Fibroblast of pulmonary artery (primary cell): Measurements from ENCODE around the gene AFF3.
"Not testable (repeated sequence)": the region's sequence is repeated elsewhere in the genome, so short reads cannot be mapped to it uniquely, and the experiment has no call there.

ENCODE experiments used
- DNase-seq: peaks from one replicate; pipeline ENCODE4 v3.0.0-alpha.2; 2010; ENCODE audit warnings: low read depth
- H3K4me3 ChIP-seq: replicated peaks from 2 replicates; pipeline ENCODE4 v1.5.1; 2011; ENCODE audit warnings: low read depth, mild to moderate bottlenecking, control low read depth, low read length, moderate library complexity
- CTCF ChIP-seq: IDR thresholded peaks from 2 replicates; pipeline ENCODE4 v1.5.1; 2011; ENCODE audit warnings: mild to moderate bottlenecking, control low read depth, low read length, inconsistent platforms; ENCODE audit errors: missing control alignments

The AFF3 gene

GRCh38 chr2:100091807-100092206 lies 50.6 kb downstream of the AFF3 start:
- not testable (repeated sequence) for DNase-seq, H3K4me3 ChIP-seq

- H3K4me3 ChIP-seq, DNase-seq: not testable (repeated sequence)
These were observed 56.6 kb downstream of the AFF3 start for GRCh38 chr2:100085744-100086143.

- DNase-seq, H3K4me3 ChIP-seq: not testable (repeated sequence)
These were observed 58.8 kb downstream of the AFF3 start for GRCh38 chr2:100083421-100084216.

- DNase-seq, result not testable (repeated sequence)
These were observed 60.0 kb downstream of the AFF3 start for GRCh38 chr2:100082302-100082978.

GRCh38 chr2:100077935-100078334 lies 64.5 kb downstream of the AFF3 start:
- no peak for TF ChIP-seq CTCF
- H3K4me3 ChIP-seq, result no peak overlapping the region
- DNase-seq, result no peak

More at GRCh38 chr2:100082302-100082978, 60.0 kb downstream of the AFF3 start:
- not testable (repeated sequence) for H3K4me3 ChIP-seq

- no peak overlapping the region for H3K4me3 ChIP-seq
- no peak for TF ChIP-seq CTCF
- no peak for DNase-seq
These were observed 64.9 kb downstream of the AFF3 start for GRCh38 chr2:100077456-100077855.

GRCh38 chr2:100075532-100075931 lies 66.9 kb downstream of the AFF3 start:
- no peak for TF ChIP-seq CTCF
- no peak overlapping the region for H3K4me3 ChIP-seq
- DNase-seq, result no peak

- H3K4me3 ChIP-seq, result no peak overlapping the region
- no peak for DNase-seq
- no peak for TF ChIP-seq CTCF
These were observed 69.3 kb downstream of the AFF3 start for GRCh38 chr2:100073110-100073509.

- no peak overlapping the region for H3K4me3 ChIP-seq
- TF ChIP-seq CTCF, result no peak
- DNase-seq, result no peak
These were observed 69.9 kb downstream of the AFF3 start for GRCh38 chr2:100072503-100072902.
